ENCODE results near the gene RANBP1.

Gene RANBP1

DNA sequence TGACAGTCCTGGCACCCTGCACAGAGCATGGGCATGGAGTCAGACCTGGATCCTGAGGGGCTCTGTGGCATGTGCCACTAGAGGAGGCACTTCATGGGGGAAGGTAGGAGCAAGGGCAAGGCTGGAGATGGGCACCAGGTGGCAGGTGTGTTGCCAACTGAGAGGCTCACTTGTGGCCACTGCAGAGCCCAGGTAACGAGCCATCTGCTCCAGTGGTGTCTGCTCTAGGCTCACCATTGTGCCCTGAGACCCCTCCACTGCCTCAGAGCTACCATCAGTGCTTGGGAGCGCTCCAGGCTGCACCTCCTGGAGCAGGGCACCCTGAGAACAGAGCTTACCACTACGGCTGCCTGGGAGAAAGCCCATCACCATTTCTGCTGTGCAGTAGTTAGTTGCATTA lies 14.4 kb downstream of the RANBP1 start:
- H3K4me3 ChIP-seq (ENCODE audit: low read length): no peak overlapping the region
- peak; percentile 40 for DNase-seq (ENCODE audit: low read depth)

DNA sequence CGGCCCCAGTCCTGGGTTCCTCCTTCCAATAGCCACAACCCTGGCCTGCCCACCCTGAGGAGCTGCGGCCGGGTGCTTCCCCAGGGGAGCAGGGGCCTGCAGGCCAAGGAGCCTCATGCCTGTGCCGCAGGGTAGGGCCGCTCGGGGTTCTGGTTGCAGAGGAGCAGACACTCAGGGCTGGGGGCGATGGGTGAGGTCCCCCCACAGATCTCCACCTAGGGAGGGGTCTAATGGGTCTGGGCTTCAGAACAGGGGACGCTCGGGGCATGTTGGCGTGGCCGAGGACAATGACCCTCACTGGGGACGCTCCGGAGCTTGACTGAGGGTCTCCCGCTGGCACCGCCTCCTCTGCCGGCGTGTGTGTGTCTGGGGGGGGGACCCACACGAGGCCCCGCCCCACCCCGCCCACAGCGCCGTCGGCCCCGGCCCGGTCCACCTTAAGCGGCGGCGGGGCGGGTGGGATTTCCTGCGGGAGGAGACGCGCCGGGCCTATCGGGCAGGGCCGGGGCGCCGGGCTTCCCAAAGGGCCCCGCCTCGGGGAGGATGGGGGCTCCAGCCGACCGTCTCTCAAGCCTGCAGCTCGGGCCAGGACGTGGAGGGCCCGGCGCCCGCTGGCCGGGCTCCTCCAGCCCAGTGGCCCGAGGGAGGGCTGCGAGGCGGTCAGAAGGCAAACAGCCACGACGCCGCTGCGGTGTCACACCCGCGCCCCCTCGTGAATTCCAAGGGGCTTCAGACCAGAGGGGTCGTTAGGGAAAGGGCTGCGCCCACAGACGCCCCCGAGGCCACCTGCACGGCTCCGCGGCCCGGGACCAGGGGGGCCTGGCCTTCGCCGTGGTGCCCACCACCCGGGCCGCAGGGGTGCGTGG lies 15.1 kb downstream of the RANBP1 start:
- peak; percentile 82 for DNase-seq (ENCODE audit: low read depth)
- TF ChIP-seq, protein P1, sequence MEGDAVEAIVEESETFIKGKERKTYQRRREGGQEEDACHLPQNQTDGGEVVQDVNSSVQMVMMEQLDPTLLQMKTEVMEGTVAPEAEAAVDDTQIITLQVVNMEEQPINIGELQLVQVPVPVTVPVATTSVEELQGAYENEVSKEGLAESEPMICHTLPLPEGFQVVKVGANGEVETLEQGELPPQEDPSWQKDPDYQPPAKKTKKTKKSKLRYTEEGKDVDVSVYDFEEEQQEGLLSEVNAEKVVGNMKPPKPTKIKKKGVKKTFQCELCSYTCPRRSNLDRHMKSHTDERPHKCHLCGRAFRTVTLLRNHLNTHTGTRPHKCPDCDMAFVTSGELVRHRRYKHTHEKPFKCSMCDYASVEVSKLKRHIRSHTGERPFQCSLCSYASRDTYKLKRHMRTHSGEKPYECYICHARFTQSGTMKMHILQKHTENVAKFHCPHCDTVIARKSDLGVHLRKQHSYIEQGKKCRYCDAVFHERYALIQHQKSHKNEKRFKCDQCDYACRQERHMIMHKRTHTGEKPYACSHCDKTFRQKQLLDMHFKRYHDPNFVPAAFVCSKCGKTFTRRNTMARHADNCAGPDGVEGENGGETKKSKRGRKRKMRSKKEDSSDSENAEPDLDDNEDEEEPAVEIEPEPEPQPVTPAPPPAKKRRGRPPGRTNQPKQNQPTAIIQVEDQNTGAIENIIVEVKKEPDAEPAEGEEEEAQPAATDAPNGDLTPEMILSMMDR (IDR thresholded peaks at IDR 0.05; ENCODE audit: insufficient read depth, low read depth, low read length, missing control alignments): no peak
- peak overlapping the region; percentile 58 for H3K4me3 ChIP-seq (ENCODE audit: low read length)

More for the DNA sequence above, 14.4 kb downstream of the RANBP1 start:
- TF ChIP-seq, protein P1 (IDR thresholded peaks at IDR 0.05; ENCODE audit: insufficient read depth, low read depth, low read length, missing control alignments): peak; percentile 46

DNA sequence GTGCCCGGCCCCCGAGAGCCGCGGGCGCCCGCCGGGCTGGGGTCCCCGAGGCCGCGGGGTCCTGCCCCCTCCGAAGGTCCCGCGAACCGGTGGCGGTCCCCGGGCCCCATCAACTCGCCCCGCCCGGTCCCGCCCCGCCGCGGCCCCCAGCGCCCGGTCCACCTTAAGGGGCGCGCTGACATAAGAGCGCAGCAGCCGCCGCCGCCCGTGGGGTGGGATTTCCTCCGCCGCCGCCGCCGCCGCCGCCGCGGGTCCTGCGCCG lies 15.6 kb downstream of the RANBP1 start, which contains the start of gene ZDHHC8:
Gene ZDHHC8 (plus strand): TSS at position 208 of the 262 bp plus-strand sequence. CDS start 144 bp downstream, outside the sequence.
- peak within 1 kb of the TSS; percentile 74 for H3K4me3 ChIP-seq (ENCODE audit: low read length)
- TF ChIP-seq, protein P1 (IDR thresholded peaks at IDR 0.05; ENCODE audit: insufficient read depth, low read depth, low read length, missing control alignments): no peak
- DNase-seq (ENCODE audit: low read depth): peak; percentile 38

DNA sequence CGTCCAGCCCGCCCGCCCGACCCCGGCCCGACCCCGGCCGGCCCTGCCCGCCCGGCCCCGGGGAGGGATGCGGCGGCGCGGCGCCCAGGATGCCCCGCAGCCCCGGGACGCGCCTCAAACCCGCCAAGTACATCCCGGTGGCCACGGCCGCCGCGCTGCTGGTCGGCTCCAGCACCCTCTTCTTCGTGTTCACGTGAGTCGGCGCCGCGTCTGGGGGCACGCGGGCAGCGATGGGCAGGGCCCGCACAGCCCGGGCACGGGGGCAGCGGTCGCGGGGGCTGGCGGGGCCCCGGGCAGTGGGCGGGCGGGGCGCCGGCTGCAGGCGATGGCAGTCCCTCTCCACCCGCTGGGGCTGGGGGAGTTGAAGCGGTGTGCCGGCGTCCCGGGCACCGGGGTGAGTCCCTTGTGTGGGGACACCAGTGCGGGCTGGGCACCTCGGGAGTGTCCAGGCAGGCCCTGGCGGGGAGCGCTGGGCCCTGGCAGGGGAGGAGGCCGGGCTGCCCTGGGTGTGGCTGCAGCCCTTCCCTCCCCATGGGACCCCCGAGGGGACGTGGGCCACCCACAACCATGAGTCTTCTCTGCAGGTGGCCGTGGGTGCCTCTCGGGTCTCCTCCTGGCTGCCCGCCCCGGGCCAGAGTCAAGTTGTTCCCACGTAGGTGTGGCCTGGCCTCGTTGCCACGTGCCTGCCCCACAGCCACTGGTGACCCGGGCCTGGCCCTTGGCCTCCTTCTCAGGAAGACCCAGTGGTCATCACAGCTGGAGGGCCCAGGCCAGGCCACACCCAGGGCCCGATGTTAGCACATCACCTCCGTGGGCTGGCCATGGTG lies 16.2 kb downstream of the RANBP1 start:
- no peak for DNase-seq (ENCODE audit: low read depth)
- H3K4me3 ChIP-seq (ENCODE audit: low read length): peak overlapping the region; percentile 74
- TF ChIP-seq, protein P1 (IDR thresholded peaks at IDR 0.05; ENCODE audit: insufficient read depth, low read depth, low read length, missing control alignments): no peak

DNA sequence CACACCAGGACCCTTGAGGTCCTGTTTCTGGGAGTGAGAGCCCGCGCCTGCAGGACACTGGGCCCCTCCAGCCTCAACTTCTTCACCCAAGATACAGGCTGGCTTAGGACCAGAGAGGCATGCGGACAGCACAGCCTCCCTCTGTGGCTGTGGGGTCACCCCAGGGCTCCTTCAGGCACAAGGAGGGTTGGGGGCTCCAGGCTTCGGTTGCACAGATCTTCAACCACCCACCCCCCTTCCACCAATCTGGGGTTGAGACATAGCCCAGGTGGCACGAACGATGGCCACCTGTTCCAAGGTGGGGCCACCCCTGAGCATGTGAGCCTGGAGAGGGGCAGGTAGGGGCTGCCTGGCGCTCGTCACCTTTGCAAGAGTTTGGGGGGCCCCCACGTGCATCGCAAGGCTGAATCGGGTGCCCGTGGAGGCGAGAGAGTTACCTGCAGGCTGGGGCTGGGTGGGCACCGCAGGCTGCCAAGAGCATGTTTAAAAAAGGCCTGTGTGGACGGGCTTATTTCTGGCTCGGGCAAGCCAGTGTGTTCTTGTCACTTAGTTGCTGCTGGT lies 16.9 kb downstream of the RANBP1 start:
- TF ChIP-seq, protein P1 (IDR thresholded peaks at IDR 0.05; ENCODE audit: insufficient read depth, low read depth, low read length, missing control alignments): no peak
- no peak for DNase-seq (ENCODE audit: low read depth)
- peak overlapping the region; percentile 74 for H3K4me3 ChIP-seq (ENCODE audit: low read length)

DNA sequence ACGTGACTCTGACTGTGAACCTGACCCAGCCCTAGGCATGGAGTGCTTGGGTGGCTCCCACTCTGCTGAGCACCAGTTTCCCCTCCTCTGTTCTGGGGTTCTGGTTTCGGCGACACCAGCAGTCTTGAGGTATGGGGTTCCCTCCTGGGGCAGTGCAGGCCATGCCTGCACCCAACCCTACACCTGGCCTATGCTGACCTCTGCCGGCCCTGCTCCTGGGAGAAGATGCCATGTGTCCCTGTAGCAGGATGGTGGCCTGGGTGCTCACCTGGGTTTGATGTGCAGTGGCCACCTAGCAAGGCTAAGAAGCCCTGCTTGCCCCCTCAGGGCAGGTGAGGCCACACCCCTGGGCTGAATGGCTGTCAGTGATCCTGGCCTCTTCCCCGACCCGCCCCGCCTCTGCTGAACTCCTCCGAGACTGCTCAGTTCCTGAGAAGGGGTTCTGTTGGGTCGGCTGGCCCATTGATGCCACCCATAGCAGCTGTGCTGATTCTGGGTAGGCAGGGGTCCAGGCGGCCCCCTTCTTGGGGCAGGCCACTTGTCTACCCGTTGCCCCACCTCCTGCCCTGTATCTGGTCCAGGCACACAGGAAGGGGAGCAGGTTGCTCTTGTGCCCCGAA lies 18.1 kb downstream of the RANBP1 start:
- no peak for DNase-seq (ENCODE audit: low read depth)
- H3K4me3 ChIP-seq (ENCODE audit: low read length): no peak overlapping the region
- TF ChIP-seq, protein P1 (IDR thresholded peaks at IDR 0.05; ENCODE audit: insufficient read depth, low read depth, low read length, missing control alignments): no peak
